GM23338 (cell line): ENCODE results near the gene TOX2. TPM values are rescaled to one million over a fixed set of nuclear protein-coding genes. Genes with fewer than 3 reads are reported as not detected.

Source experiments
- ATAC-seq: fragments of 200-7000 bp; cut with Tn5 transposase; 3 replicates; pipeline ENCODE4 v1.9.1; 2020
- DNase-seq: peaks from one replicate; pipeline ENCODE4 v3.0.0-alpha.2; 2015; ENCODE audit warnings: low spot score
- H2AFZ ChIP-seq: fragments of 200-600 bp; sonication (generic); 2 replicates; pipeline ENCODE4 v1.8.0; 2016; ENCODE audit warnings: antibody characterized with exemption, mild to moderate bottlenecking, moderate library complexity
- H3F3A ChIP-seq: fragments of 200-600 bp; sonication (generic); replicated peaks from 2 replicates; pipeline ENCODE4 v1.8.0; 2017; ENCODE audit warnings: antibody characterized with exemption, mixed run types, low read depth
- H3K27ac ChIP-seq: fragments of 200-600 bp; sonication (generic); 2 replicates; pipeline ENCODE4 v1.6.1; 2016; ENCODE audit warnings: low read depth
- H3K27me3 ChIP-seq: fragments of 200-600 bp; sonication (generic); 2 replicates; pipeline ENCODE4 v1.8.0; 2016; ENCODE audit warnings: mild to moderate bottlenecking, mixed run types, moderate library complexity; ENCODE audit not compliant: insufficient read depth
- H3K36me3 ChIP-seq: fragments of 200-600 bp; sonication (generic); 2 replicates; pipeline ENCODE4 v1.8.0; 2016; ENCODE audit warnings: mild to moderate bottlenecking; ENCODE audit not compliant: insufficient read depth
- H3K4me1 ChIP-seq: fragments of 200-600 bp; sonication (generic); 2 replicates; pipeline ENCODE4 v1.8.0; 2016; ENCODE audit warnings: mild to moderate bottlenecking, moderate library complexity; ENCODE audit not compliant: insufficient read depth
- H3K4me2 ChIP-seq: fragments of 200-600 bp; sonication (generic); 2 replicates; pipeline ENCODE4 v1.7.1; 2017; ENCODE audit warnings: mixed run types
- H3K4me3 ChIP-seq: fragments of 200-600 bp; sonication (generic); 2 replicates; pipeline ENCODE4 v1.6.1; 2016; ENCODE audit warnings: mixed run types
- H3K79me2 ChIP-seq: fragments of 200-600 bp; sonication (generic); replicated peaks from 2 replicates; pipeline ENCODE4 v1.8.0; 2017; ENCODE audit warnings: mild to moderate bottlenecking; ENCODE audit not compliant: insufficient read depth
- H3K9me2 ChIP-seq: fragments of 200-600 bp; sonication (generic); 2 replicates; pipeline ENCODE4 v1.8.0; 2017; ENCODE audit not compliant: insufficient read depth
- H4K20me1 ChIP-seq: fragments of 200-600 bp; sonication (generic); replicated peaks from 2 replicates; pipeline ENCODE4 v1.8.0; 2017; ENCODE audit warnings: mild to moderate bottlenecking; ENCODE audit not compliant: insufficient read depth
- H3K27ac Mint-ChIP-seq: 2 replicates; pipeline ENCODE4 v1.8.0; 2020; ENCODE audit warnings: inconsistent platforms, mild to moderate bottlenecking, moderate library complexity, mixed read lengths
- H3K27me3 Mint-ChIP-seq: 3 replicates; pipeline ENCODE4 v1.8.0; 2022; ENCODE audit warnings: low read depth, mild to moderate bottlenecking, moderate library complexity, mixed read lengths, inconsistent platforms; ENCODE audit not compliant: insufficient read depth, poor library complexity
- H3K36me3 Mint-ChIP-seq: 3 replicates; pipeline ENCODE4 v1.8.0; 2021; ENCODE audit warnings: low read depth, mild to moderate bottlenecking, inconsistent platforms, moderate library complexity, mixed read lengths
- H3K4me1 Mint-ChIP-seq: 3 replicates; pipeline ENCODE4 v1.8.0; 2020; ENCODE audit warnings: mild to moderate bottlenecking, inconsistent platforms, mixed read lengths
- H3K4me3 Mint-ChIP-seq: 3 replicates; pipeline ENCODE4 v1.8.0; 2021; ENCODE audit warnings: moderate library complexity, mild to moderate bottlenecking, inconsistent platforms, mixed read lengths
- H3K9me3 Mint-ChIP-seq: 3 replicates; pipeline ENCODE4 v1.8.0; 2020; ENCODE audit warnings: moderate library complexity, mild to moderate bottlenecking, inconsistent platforms, mixed read lengths
- CREB1 ChIP-seq: fragments of 250-450 bp; sonication (Bioruptor Pico); IDR thresholded peaks from 2 replicates; pipeline ENCODE4 v1.5.0; 2020; ENCODE audit warnings: low read depth, mild to moderate bottlenecking, moderate library complexity
- EZH2 ChIP-seq: fragments of 200-600 bp; sonication (generic); IDR thresholded peaks from one replicate; pipeline ENCODE4 v1.8.0; 2017; ENCODE audit warnings: antibody characterized with exemption, mild to moderate bottlenecking, low read depth; ENCODE audit not compliant: unreplicated experiment
- EZH2phosphoT487 ChIP-seq: fragments of 200-600 bp; sonication (generic); IDR thresholded peaks from one replicate; pipeline ENCODE4 v1.8.1; 2018; ENCODE audit warnings: antibody characterized with exemption; ENCODE audit not compliant: unreplicated experiment
- JUNB ChIP-seq: IDR thresholded peaks from one replicate; pipeline ENCODE4 v1.6.1; 2016; ENCODE audit warnings: antibody characterized with exemption; ENCODE audit not compliant: unreplicated experiment
- NANOG ChIP-seq: IDR thresholded peaks from 2 replicates; pipeline ENCODE4 v1.6.1; 2016; ENCODE audit warnings: antibody characterized with exemption, borderline replicate concordance
- POLR2AphosphoS5 ChIP-seq: IDR thresholded peaks from 2 replicates; pipeline ENCODE4 v1.6.1; 2016; ENCODE audit warnings: antibody characterized with exemption, low read depth
- STAT1 ChIP-seq: IDR thresholded peaks from one replicate; pipeline ENCODE4 v1.6.1; 2016; ENCODE audit warnings: antibody characterized with exemption; ENCODE audit not compliant: unreplicated experiment
- ZNF114 ChIP-seq: fragments of 250-450 bp; sonication (Bioruptor Pico); IDR thresholded peaks from 2 replicates; pipeline ENCODE4 v1.5.0; 2020; ENCODE audit warnings: mild to moderate bottlenecking, moderate library complexity
- ZNF331 ChIP-seq: fragments of 250-450 bp; sonication (Bioruptor Pico); IDR thresholded peaks from 2 replicates; pipeline ENCODE4 v1.5.0; 2020; ENCODE audit warnings: low read depth, mild to moderate bottlenecking, moderate library complexity
- polyA plus RNA-seq: library from polyadenylated mRNA; unstranded; fragments of >200 nt; fragmentation: Nextera tagmentation; extraction: Ambion mirVana; gene quantifications from 2 replicates; pipeline ENCODE4 v1.2.1, GENCODE V29; 2016
- total RNA-seq: library from RNA; depleted of rRNA; stranded (reverse); fragments of >200 nt; shearing (Covaris generic); gene quantifications from 2 replicates; pipeline ENCODE4 v1.2.3, GENCODE V29; 2014
- TF ChIP-seq, protein P1 (sequence below): fragments of 250-450 bp; sonication (Bioruptor Pico); IDR thresholded peaks from 2 replicates; pipeline ENCODE4 v1.5.0; 2020; ENCODE audit warnings: mild to moderate bottlenecking, moderate library complexity
- TF ChIP-seq, protein P2 (sequence below): IDR thresholded peaks from one replicate; pipeline ENCODE4 v1.6.1; 2018; ENCODE audit warnings: antibody characterized with exemption; ENCODE audit not compliant: unreplicated experiment
- TF ChIP-seq, protein P3 (sequence below): IDR thresholded peaks from 2 replicates; pipeline ENCODE4 v1.6.1; 2016; ENCODE audit warnings: antibody characterized with exemption
- TF ChIP-seq, protein P4 (sequence below), 2 experiments: fragments of 200-600 bp in 1 of 2; sonication (generic) in 1 of 2; conservative IDR thresholded peaks; 2 replicates each; pipeline versions ENCODE4 v1.5.1 to v1.6.1; 2016 to 2017; ENCODE audit warnings: antibody characterized with exemption in 2 of 2, low read depth in 2 of 2, mild to moderate bottlenecking in 2 of 2, moderate library complexity in 1 of 2

The TOX2 gene
- total and polyA plus RNA-seq, 2 experiments from 2014 or later, result 1.4 to 1.5 TPM

DNA sequence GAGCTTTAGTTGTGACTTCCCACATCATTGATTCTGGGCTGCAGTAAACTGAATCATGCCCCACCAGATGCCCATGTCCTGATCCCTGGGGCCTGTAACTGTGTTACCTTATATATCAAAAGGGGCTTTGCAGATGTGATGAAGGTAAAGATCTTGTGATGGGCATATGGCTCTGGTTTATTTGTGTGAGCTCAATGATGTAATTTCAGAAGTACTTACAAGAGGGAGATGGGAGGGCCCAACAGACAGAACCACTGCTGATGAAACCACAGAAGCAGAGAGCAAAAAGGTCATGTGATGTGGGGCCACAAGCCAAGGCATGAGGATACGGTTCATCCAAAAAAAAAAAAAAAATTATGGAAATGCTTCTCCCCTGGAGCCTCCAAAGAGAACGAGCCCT is 118.7 kb downstream of the TOX2 start:
- H3K9me3 Mint-ChIP-seq, result no peaks in the 10 kb centered on the region
- no peak overlapping the region for H3K4me2 ChIP-seq
- no peak for TF ChIP-seq ZNF114 (CRISPR knock-in tag)
- TF ChIP-seq STAT1, result no peak
- TF ChIP-seq, protein P1, sequence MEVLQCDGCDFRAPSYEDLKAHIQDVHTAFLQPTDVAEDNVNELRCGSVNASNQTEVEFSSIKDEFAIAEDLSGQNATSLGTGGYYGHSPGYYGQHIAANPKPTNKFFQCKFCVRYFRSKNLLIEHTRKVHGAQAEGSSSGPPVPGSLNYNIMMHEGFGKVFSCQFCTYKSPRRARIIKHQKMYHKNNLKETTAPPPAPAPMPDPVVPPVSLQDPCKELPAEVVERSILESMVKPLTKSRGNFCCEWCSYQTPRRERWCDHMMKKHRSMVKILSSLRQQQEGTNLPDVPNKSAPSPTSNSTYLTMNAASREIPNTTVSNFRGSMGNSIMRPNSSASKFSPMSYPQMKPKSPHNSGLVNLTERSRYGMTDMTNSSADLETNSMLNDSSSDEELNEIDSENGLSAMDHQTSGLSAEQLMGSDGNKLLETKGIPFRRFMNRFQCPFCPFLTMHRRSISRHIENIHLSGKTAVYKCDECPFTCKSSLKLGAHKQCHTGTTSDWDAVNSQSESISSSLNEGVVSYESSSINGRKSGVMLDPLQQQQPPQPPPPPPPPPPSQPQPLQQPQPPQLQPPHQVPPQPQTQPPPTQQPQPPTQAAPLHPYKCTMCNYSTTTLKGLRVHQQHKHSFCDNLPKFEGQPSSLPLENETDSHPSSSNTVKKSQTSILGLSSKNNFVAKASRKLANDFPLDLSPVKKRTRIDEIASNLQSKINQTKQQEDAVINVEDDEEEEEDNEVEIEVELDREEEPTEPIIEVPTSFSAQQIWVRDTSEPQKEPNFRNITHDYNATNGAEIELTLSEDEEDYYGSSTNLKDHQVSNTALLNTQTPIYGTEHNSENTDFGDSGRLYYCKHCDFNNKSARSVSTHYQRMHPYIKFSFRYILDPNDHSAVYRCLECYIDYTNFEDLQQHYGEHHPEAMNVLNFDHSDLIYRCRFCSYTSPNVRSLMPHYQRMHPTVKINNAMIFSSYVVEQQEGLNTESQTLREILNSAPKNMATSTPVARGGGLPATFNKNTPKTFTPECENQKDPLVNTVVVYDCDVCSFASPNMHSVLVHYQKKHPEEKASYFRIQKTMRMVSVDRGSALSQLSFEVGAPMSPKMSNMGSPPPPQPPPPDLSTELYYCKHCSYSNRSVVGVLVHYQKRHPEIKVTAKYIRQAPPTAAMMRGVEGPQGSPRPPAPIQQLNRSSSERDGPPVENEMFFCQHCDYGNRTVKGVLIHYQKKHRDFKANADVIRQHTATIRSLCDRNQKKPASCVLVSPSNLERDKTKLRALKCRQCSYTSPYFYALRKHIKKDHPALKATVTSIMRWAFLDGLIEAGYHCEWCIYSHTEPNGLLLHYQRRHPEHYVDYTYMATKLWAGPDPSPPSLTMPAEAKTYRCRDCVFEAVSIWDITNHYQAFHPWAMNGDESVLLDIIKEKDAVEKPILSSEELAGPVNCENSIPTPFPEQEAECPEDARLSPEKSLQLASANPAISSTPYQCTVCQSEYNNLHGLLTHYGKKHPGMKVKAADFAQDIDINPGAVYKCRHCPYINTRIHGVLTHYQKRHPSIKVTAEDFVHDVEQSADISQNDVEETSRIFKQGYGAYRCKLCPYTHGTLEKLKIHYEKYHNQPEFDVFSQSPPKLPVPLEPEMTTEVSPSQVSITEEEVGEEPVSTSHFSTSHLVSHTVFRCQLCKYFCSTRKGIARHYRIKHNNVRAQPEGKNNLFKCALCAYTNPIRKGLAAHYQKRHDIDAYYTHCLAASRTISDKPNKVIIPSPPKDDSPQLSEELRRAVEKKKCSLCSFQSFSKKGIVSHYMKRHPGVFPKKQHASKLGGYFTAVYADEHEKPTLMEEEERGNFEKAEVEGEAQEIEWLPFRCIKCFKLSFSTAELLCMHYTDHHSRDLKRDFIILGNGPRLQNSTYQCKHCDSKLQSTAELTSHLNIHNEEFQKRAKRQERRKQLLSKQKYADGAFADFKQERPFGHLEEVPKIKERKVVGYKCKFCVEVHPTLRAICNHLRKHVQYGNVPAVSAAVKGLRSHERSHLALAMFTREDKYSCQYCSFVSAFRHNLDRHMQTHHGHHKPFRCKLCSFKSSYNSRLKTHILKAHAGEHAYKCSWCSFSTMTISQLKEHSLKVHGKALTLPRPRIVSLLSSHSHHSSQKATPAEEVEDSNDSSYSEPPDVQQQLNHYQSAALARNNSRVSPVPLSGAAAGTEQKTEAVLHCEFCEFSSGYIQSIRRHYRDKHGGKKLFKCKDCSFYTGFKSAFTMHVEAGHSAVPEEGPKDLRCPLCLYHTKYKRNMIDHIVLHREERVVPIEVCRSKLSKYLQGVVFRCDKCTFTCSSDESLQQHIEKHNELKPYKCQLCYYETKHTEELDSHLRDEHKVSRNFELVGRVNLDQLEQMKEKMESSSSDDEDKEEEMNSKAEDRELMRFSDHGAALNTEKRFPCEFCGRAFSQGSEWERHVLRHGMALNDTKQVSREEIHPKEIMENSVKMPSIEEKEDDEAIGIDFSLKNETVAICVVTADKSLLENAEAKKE (CRISPR knock-in tag), result no peak
- TF ChIP-seq POLR2AphosphoS5, result no peak
- TF ChIP-seq, protein P2, sequence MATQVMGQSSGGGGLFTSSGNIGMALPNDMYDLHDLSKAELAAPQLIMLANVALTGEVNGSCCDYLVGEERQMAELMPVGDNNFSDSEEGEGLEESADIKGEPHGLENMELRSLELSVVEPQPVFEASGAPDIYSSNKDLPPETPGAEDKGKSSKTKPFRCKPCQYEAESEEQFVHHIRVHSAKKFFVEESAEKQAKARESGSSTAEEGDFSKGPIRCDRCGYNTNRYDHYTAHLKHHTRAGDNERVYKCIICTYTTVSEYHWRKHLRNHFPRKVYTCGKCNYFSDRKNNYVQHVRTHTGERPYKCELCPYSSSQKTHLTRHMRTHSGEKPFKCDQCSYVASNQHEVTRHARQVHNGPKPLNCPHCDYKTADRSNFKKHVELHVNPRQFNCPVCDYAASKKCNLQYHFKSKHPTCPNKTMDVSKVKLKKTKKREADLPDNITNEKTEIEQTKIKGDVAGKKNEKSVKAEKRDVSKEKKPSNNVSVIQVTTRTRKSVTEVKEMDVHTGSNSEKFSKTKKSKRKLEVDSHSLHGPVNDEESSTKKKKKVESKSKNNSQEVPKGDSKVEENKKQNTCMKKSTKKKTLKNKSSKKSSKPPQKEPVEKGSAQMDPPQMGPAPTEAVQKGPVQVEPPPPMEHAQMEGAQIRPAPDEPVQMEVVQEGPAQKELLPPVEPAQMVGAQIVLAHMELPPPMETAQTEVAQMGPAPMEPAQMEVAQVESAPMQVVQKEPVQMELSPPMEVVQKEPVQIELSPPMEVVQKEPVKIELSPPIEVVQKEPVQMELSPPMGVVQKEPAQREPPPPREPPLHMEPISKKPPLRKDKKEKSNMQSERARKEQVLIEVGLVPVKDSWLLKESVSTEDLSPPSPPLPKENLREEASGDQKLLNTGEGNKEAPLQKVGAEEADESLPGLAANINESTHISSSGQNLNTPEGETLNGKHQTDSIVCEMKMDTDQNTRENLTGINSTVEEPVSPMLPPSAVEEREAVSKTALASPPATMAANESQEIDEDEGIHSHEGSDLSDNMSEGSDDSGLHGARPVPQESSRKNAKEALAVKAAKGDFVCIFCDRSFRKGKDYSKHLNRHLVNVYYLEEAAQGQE, result no peak
- TF ChIP-seq JUNB, result no peak
- TF ChIP-seq, protein P3, sequence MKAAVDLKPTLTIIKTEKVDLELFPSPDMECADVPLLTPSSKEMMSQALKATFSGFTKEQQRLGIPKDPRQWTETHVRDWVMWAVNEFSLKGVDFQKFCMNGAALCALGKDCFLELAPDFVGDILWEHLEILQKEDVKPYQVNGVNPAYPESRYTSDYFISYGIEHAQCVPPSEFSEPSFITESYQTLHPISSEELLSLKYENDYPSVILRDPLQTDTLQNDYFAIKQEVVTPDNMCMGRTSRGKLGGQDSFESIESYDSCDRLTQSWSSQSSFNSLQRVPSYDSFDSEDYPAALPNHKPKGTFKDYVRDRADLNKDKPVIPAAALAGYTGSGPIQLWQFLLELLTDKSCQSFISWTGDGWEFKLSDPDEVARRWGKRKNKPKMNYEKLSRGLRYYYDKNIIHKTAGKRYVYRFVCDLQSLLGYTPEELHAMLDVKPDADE, result no peak
- TF ChIP-seq CREB1 (CRISPR knock-in tag), result no peak
- no peak for TF ChIP-seq NANOG
- no peak for TF ChIP-seq EZH2phosphoT487
- TF ChIP-seq, protein P4, sequence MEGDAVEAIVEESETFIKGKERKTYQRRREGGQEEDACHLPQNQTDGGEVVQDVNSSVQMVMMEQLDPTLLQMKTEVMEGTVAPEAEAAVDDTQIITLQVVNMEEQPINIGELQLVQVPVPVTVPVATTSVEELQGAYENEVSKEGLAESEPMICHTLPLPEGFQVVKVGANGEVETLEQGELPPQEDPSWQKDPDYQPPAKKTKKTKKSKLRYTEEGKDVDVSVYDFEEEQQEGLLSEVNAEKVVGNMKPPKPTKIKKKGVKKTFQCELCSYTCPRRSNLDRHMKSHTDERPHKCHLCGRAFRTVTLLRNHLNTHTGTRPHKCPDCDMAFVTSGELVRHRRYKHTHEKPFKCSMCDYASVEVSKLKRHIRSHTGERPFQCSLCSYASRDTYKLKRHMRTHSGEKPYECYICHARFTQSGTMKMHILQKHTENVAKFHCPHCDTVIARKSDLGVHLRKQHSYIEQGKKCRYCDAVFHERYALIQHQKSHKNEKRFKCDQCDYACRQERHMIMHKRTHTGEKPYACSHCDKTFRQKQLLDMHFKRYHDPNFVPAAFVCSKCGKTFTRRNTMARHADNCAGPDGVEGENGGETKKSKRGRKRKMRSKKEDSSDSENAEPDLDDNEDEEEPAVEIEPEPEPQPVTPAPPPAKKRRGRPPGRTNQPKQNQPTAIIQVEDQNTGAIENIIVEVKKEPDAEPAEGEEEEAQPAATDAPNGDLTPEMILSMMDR (conservative IDR thresholded peaks at IDR 0.05; ENCODE audit: low read depth in 2 of 2), result no peak
- TF ChIP-seq ZNF331, result no peak
- TF ChIP-seq EZH2, result no peak
- H3K79me2 ChIP-seq, result no peaks in the 10 kb centered on the region
- H2AFZ ChIP-seq, result no peak overlapping the region
- no peak overlapping the region for H3K4me3 Mint-ChIP-seq
- no peaks in the 10 kb centered on the region for H3K36me3 ChIP-seq
- no peak overlapping the region for H3K27ac ChIP-seq
- DNase-seq (no peak), ATAC-seq (no peak)
- no peak overlapping the region for H3K27ac Mint-ChIP-seq
- H3F3A ChIP-seq, result no peaks in the 10 kb centered on the region
- H3K36me3 Mint-ChIP-seq, result no peaks in the 10 kb centered on the region; the same call in 2 of the 3 replicates
- no peak overlapping the region for H3K4me3 ChIP-seq
- peaks cover 10% of the 10 kb centered on the region; the same call in 2 of the 3 replicates for H3K4me1 Mint-ChIP-seq
- peaks cover 10% of the 10 kb centered on the region for H3K27me3 Mint-ChIP-seq
- no peaks in the 10 kb centered on the region for H4K20me1 ChIP-seq
- no peaks in the 10 kb centered on the region for H3K9me2 ChIP-seq
- no peaks in the 10 kb centered on the region for H3K27me3 ChIP-seq
- H3K4me1 ChIP-seq, result no peaks in the 10 kb centered on the region
